Measurements from ENCODE around the gene MVB12B. TPM values are rescaled to one million over a fixed set of nuclear protein-coding genes. Genes with fewer than 3 reads are reported as not detected.

Gene MVB12B
- total RNA-seq, 1 experiment from 2014 or later, result 7.2 TPM

GRCh38 chr9:126388964-126389708 lies 62.5 kb downstream of the MVB12B start:
- no peak for DNase-seq
- no peaks in the 10 kb centered on the region for H3K27me3 ChIP-seq (ENCODE audit: control insufficient read depth, insufficient read depth, low read length)
- H3K36me3 ChIP-seq (replicated peaks; ENCODE audit: control insufficient read depth, insufficient read depth, low read length), result peaks cover 1% of the 10 kb centered on the region; the same call in 1 of the 2 replicates
- no peak overlapping the region for H3K4me3 ChIP-seq (ENCODE audit: insufficient read depth, low read depth, low read length)

- H3K27me3 ChIP-seq (ENCODE audit: control insufficient read depth, insufficient read depth, low read length), result no peaks in the 10 kb centered on the region
- DNase-seq, result no peak
- no peak overlapping the region for H3K4me3 ChIP-seq (ENCODE audit: insufficient read depth, low read depth, low read length)
- H3K36me3 ChIP-seq (replicated peaks; ENCODE audit: control insufficient read depth, insufficient read depth, low read length), result peaks cover 1% of the 10 kb centered on the region; the same call in 1 of the 2 replicates
Observed at GRCh38 chr9:126389992-126390391, 63.4 kb downstream of the MVB12B start.

GRCh38 chr9:126390923-126391322 lies 64.3 kb downstream of the MVB12B start:
- Histone ChIP-seq H3K27me3 (ENCODE audit: control insufficient read depth, insufficient read depth, low read length) (no peaks in the 10 kb centered on the region), H3K4me3 (ENCODE audit: insufficient read depth, low read depth, low read length) (no peak overlapping the region), H3K36me3 (replicated peaks; ENCODE audit: control insufficient read depth, insufficient read depth, low read length) (peaks cover 1% of the 10 kb centered on the region)
- DNase-seq, result no peak

GRCh38 chr9:126391713-126392661 lies 65.4 kb downstream of the MVB12B start:
- Histone ChIP-seq H3K4me3 (ENCODE audit: insufficient read depth, low read depth, low read length) (no peak overlapping the region), H3K27me3 (ENCODE audit: control insufficient read depth, insufficient read depth, low read length) (no peaks in the 10 kb centered on the region), H3K36me3 (replicated peaks; ENCODE audit: control insufficient read depth, insufficient read depth, low read length) (no peaks in the 10 kb centered on the region; the same call in 1 of the 2 replicates)
- DNase-seq, result no peak

GRCh38 chr9:126392662-126393371 lies 66.2 kb downstream of the MVB12B start:
- H3K36me3 ChIP-seq (replicated peaks; ENCODE audit: control insufficient read depth, insufficient read depth, low read length), result no peaks in the 10 kb centered on the region; the same call in 1 of the 2 replicates
- no peak overlapping the region for H3K4me3 ChIP-seq (ENCODE audit: insufficient read depth, low read depth, low read length)
- DNase-seq, result no peak
- no peaks in the 10 kb centered on the region for H3K27me3 ChIP-seq (ENCODE audit: control insufficient read depth, insufficient read depth, low read length)

- Histone ChIP-seq H3K27me3 (ENCODE audit: control insufficient read depth, insufficient read depth, low read length) (no peaks in the 10 kb centered on the region), H3K36me3 (replicated peaks; ENCODE audit: control insufficient read depth, insufficient read depth, low read length) (no peaks in the 10 kb centered on the region; the same call in 1 of the 2 replicates), H3K4me3 (ENCODE audit: insufficient read depth, low read depth, low read length) (no peak overlapping the region)
- DNase-seq, result no peak
Observed at GRCh38 chr9:126393876-126394275, 67.2 kb downstream of the MVB12B start.

- Histone ChIP-seq H3K27me3 (ENCODE audit: control insufficient read depth, insufficient read depth, low read length) (no peaks in the 10 kb centered on the region), H3K4me3 (ENCODE audit: insufficient read depth, low read depth, low read length) (no peak overlapping the region), H3K36me3 (replicated peaks; ENCODE audit: control insufficient read depth, insufficient read depth, low read length) (no peaks in the 10 kb centered on the region; the same call in 1 of the 2 replicates)
- DNase-seq, result no peak
Observed at GRCh38 chr9:126394802-126395201, 68.2 kb downstream of the MVB12B start.

- Histone ChIP-seq H3K27me3 (ENCODE audit: control insufficient read depth, insufficient read depth, low read length) (no peaks in the 10 kb centered on the region), H3K4me3 (ENCODE audit: insufficient read depth, low read depth, low read length) (no peak overlapping the region), H3K36me3 (replicated peaks; ENCODE audit: control insufficient read depth, insufficient read depth, low read length) (no peaks in the 10 kb centered on the region; the same call in 1 of the 2 replicates)
- DNase-seq, result no peak
Observed at GRCh38 chr9:126395439-126396212, 69.0 kb downstream of the MVB12B start.

- Histone ChIP-seq H3K4me3 (ENCODE audit: insufficient read depth, low read depth, low read length) (no peak overlapping the region), H3K27me3 (ENCODE audit: control insufficient read depth, insufficient read depth, low read length) (no peaks in the 10 kb centered on the region), H3K36me3 (replicated peaks; ENCODE audit: control insufficient read depth, insufficient read depth, low read length) (no peaks in the 10 kb centered on the region; the same call in 1 of the 2 replicates)
- DNase-seq, result no peak
Observed at GRCh38 chr9:126397056-126397455, 70.4 kb downstream of the MVB12B start.

- Histone ChIP-seq H3K4me3 (ENCODE audit: insufficient read depth, low read depth, low read length) (no peak overlapping the region), H3K36me3 (replicated peaks; ENCODE audit: control insufficient read depth, insufficient read depth, low read length) (no peaks in the 10 kb centered on the region; the same call in 1 of the 2 replicates), H3K27me3 (ENCODE audit: control insufficient read depth, insufficient read depth, low read length) (no peaks in the 10 kb centered on the region)
- DNase-seq, result peak; percentile 95
Observed at GRCh38 chr9:126398403-126399058, 71.9 kb downstream of the MVB12B start.

GRCh38 chr9:126399251-126399650 lies 72.6 kb downstream of the MVB12B start:
- no peak overlapping the region for H3K4me3 ChIP-seq (ENCODE audit: insufficient read depth, low read depth, low read length)
- H3K27me3 ChIP-seq (ENCODE audit: control insufficient read depth, insufficient read depth, low read length), result no peaks in the 10 kb centered on the region
- H3K36me3 ChIP-seq (replicated peaks; ENCODE audit: control insufficient read depth, insufficient read depth, low read length), result no peaks in the 10 kb centered on the region; the same call in 1 of the 2 replicates
- no peak for DNase-seq

- no peaks in the 10 kb centered on the region for H3K27me3 ChIP-seq (ENCODE audit: control insufficient read depth, insufficient read depth, low read length)
- DNase-seq, result no peak
- H3K4me3 ChIP-seq (ENCODE audit: insufficient read depth, low read depth, low read length), result no peak overlapping the region
- H3K36me3 ChIP-seq (replicated peaks; ENCODE audit: control insufficient read depth, insufficient read depth, low read length), result no peaks in the 10 kb centered on the region; the same call in 1 of the 2 replicates
Observed at GRCh38 chr9:126399789-126400188, 73.2 kb downstream of the MVB12B start.

GRCh38 chr9:126400571-126400970 lies 73.9 kb downstream of the MVB12B start:
- no peaks in the 10 kb centered on the region for H3K27me3 ChIP-seq (ENCODE audit: control insufficient read depth, insufficient read depth, low read length)
- no peak for DNase-seq
- no peak overlapping the region for H3K4me3 ChIP-seq (ENCODE audit: insufficient read depth, low read depth, low read length)
- no peaks in the 10 kb centered on the region for H3K36me3 ChIP-seq (replicated peaks; ENCODE audit: control insufficient read depth, insufficient read depth, low read length)
